Panc1 (cell line): ENCODE results near the gene GPC3. TPM values are rescaled to one million over a fixed set of nuclear protein-coding genes. Genes with fewer than 3 reads are reported as not detected.

ENCODE experiments used
- ATAC-seq: fragments of 200-7000 bp; cut with Tn5 transposase; 2 replicates; pipeline ENCODE4 v1.9.1; 2020; ENCODE audit warnings: mild to moderate bottlenecking, moderate library complexity
- BruUV-seq: library from RNA; stranded (reverse); fragments of 400-500 nt; replicated peaks from 2 replicates; lab custom pipeline; 2021; lab: Mats Ljungman, UMichigan
- CTCF ChIA-PET: fragments of 300-600 bp; sonication (Branson Sonifier 250); formaldehyde crosslinking; loops from one replicate; lab custom pipeline; 2022; ENCODE audit warnings: antibody characterized with exemption; lab: Charles Lee
- POLR2A ChIA-PET: fragments of 300-600 bp; sonication (Branson Sonifier 250); formaldehyde crosslinking; loops from one replicate; lab custom pipeline; 2022; ENCODE audit warnings: antibody characterized with exemption; lab: Charles Lee
- DNase-seq: peaks from one replicate; pipeline ENCODE4 v3.0.0-alpha.2; 2010; ENCODE audit warnings: low read depth, low spot score
- H3K27ac ChIP-seq: 2 replicates; pipeline ENCODE4 v1.5.1; 2011; ENCODE audit warnings: mild to moderate bottlenecking, low read length, inconsistent platforms
- H3K27me3 ChIP-seq: fragments of 200-500 bp; sonication (Bioruptor generic); 2 replicates; pipeline ENCODE4 v1.6.0; 2014; ENCODE audit warnings: low read length, inconsistent platforms; ENCODE audit not compliant: control insufficient read depth, insufficient read depth
- H3K36me3 ChIP-seq: fragments of 200-500 bp; sonication (Bioruptor generic); 2 replicates; pipeline ENCODE4 v1.5.1; 2014; ENCODE audit warnings: inconsistent platforms, mild to moderate bottlenecking, low read length, moderate library complexity; ENCODE audit not compliant: control insufficient read depth, insufficient read depth
- H3K4me1 ChIP-seq: 2 replicates; pipeline ENCODE4 v1.5.1; 2011; ENCODE audit warnings: inconsistent platforms, mild to moderate bottlenecking, low read length, moderate library complexity; ENCODE audit not compliant: control insufficient read depth, insufficient read depth
- H3K4me3 ChIP-seq, 2 experiments: 2 replicates each; pipeline ENCODE4 v1.5.1; 2011 to 2012; ENCODE audit warnings: low read depth in 2 of 2, low read length in 2 of 2, mild to moderate bottlenecking in 2 of 2, inconsistent platforms in 1 of 2, moderate library complexity in 1 of 2
- H3K9me3 ChIP-seq: fragments of 200-500 bp; sonication (Bioruptor generic); 2 replicates; pipeline ENCODE4 v1.5.1; 2014; ENCODE audit warnings: low read depth, mild to moderate bottlenecking, inconsistent platforms, low read length, moderate library complexity; ENCODE audit not compliant: control insufficient read depth, insufficient read depth
- POLR2AphosphoS5 ChIP-seq: IDR thresholded peaks from 2 replicates; pipeline ENCODE4 v1.6.1; 2012; ENCODE audit warnings: mild to moderate bottlenecking, low read depth, low read length, moderate library complexity
- SIN3A ChIP-seq: IDR thresholded peaks from 2 replicates; pipeline ENCODE4 v1.6.1; 2012; ENCODE audit warnings: low read depth, mild to moderate bottlenecking, low read length, moderate library complexity, borderline replicate concordance; ENCODE audit not compliant: insufficient read depth
- TCF7L2 ChIP-seq: IDR thresholded peaks from 2 replicates; pipeline ENCODE4 v1.6.1; 2011; ENCODE audit warnings: mild to moderate bottlenecking, low read depth, low read length, inconsistent platforms
- in situ Hi-C: cut with HindIII; loops from 2 replicates; pipeline ENCODE4 v1.10.0; 2016; ENCODE audit warnings: low sequenced_read_pairs, low pct_unique_long_range_greater_than_20kb
- intact Hi-C: fragments of 100-400 bp; cut with micrococcal nuclease; formaldehyde crosslinking; loops from one replicate; pipeline ENCODE4 v1.10.0; 2022; ENCODE audit not compliant: unreplicated experiment
- total RNA-seq: library from RNA; stranded (reverse); gene quantifications from one replicate; pipeline ENCODE4 v1.2.1, GENCODE V29; 2021; ENCODE audit not compliant: unreplicated experiment
- TF ChIP-seq, protein P1 (sequence below), 2 experiments: IDR thresholded peaks; 2 replicates each; pipeline ENCODE4 v1.6.1; 2011 to 2012; ENCODE audit warnings: low read depth in 2 of 2, control low read depth in 1 of 2, low read length in 1 of 2, mild to moderate bottlenecking in 1 of 2, moderate library complexity in 1 of 2; ENCODE audit not compliant: insufficient read depth in 1 of 2
- TF ChIP-seq, protein P2 (sequence below): fragments of 450-650 bp; IDR thresholded peaks from 2 replicates; pipeline ENCODE4 v1.5.1; 2017; ENCODE audit warnings: mild to moderate bottlenecking

The GPC3 gene
- total RNA-seq, 1 experiment from 2014 or later = 0.95 TPM

DNA sequence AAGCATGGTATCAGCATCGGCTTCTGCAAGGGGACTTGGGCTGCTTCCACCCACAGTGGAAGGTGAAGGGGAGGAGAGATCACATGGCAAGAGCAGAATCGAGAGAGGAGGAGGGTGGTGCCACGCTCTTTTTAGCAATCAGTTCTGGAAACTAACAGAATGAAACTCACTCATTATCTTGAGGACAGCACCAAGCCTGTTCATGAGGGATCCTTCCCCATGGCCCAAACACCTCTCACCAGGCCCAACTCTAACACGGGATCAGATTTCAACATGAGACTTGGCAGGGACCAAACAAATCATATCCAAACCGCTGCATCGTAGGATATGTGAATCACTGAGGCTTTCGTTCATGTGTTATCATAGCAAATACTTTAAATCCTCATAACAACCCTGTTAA lies 125.5 kb downstream of the GPC3 start:
- no peaks in the 10 kb centered on the region for H3K9me3 ChIP-seq
- no TSS peak for BruUV-seq
- H3K4me3 ChIP-seq = no peak overlapping the region
- no peak for ATAC-seq
- TF ChIP-seq POLR2AphosphoS5 = no peak
- TF ChIP-seq, protein P1, sequence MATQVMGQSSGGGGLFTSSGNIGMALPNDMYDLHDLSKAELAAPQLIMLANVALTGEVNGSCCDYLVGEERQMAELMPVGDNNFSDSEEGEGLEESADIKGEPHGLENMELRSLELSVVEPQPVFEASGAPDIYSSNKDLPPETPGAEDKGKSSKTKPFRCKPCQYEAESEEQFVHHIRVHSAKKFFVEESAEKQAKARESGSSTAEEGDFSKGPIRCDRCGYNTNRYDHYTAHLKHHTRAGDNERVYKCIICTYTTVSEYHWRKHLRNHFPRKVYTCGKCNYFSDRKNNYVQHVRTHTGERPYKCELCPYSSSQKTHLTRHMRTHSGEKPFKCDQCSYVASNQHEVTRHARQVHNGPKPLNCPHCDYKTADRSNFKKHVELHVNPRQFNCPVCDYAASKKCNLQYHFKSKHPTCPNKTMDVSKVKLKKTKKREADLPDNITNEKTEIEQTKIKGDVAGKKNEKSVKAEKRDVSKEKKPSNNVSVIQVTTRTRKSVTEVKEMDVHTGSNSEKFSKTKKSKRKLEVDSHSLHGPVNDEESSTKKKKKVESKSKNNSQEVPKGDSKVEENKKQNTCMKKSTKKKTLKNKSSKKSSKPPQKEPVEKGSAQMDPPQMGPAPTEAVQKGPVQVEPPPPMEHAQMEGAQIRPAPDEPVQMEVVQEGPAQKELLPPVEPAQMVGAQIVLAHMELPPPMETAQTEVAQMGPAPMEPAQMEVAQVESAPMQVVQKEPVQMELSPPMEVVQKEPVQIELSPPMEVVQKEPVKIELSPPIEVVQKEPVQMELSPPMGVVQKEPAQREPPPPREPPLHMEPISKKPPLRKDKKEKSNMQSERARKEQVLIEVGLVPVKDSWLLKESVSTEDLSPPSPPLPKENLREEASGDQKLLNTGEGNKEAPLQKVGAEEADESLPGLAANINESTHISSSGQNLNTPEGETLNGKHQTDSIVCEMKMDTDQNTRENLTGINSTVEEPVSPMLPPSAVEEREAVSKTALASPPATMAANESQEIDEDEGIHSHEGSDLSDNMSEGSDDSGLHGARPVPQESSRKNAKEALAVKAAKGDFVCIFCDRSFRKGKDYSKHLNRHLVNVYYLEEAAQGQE (IDR thresholded peaks at IDR 0.05; ENCODE audit: insufficient read depth in 1 of 2, low read depth in 2 of 2, low read length in 1 of 2) = no peak
- no peak for TF ChIP-seq SIN3A
- TF ChIP-seq, protein P2, sequence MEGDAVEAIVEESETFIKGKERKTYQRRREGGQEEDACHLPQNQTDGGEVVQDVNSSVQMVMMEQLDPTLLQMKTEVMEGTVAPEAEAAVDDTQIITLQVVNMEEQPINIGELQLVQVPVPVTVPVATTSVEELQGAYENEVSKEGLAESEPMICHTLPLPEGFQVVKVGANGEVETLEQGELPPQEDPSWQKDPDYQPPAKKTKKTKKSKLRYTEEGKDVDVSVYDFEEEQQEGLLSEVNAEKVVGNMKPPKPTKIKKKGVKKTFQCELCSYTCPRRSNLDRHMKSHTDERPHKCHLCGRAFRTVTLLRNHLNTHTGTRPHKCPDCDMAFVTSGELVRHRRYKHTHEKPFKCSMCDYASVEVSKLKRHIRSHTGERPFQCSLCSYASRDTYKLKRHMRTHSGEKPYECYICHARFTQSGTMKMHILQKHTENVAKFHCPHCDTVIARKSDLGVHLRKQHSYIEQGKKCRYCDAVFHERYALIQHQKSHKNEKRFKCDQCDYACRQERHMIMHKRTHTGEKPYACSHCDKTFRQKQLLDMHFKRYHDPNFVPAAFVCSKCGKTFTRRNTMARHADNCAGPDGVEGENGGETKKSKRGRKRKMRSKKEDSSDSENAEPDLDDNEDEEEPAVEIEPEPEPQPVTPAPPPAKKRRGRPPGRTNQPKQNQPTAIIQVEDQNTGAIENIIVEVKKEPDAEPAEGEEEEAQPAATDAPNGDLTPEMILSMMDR = no peak
- no peak for TF ChIP-seq TCF7L2
- intact Hi-C loops = no loop called here
- no peaks in the 10 kb centered on the region for H3K4me1 ChIP-seq
- H3K27me3 ChIP-seq = 0 out of 2 replicates have a peak, but pooled peaks cover 2% of the 10 kb centered on the region
- no peaks in the 10 kb centered on the region for H3K36me3 ChIP-seq
- in situ Hi-C loops = no loop called here
- DNase-seq = no peak
- CTCF ChIA-PET = no interaction called here
- H3K27ac ChIP-seq = no peak overlapping the region
- POLR2A ChIA-PET = no interaction called here

DNA sequence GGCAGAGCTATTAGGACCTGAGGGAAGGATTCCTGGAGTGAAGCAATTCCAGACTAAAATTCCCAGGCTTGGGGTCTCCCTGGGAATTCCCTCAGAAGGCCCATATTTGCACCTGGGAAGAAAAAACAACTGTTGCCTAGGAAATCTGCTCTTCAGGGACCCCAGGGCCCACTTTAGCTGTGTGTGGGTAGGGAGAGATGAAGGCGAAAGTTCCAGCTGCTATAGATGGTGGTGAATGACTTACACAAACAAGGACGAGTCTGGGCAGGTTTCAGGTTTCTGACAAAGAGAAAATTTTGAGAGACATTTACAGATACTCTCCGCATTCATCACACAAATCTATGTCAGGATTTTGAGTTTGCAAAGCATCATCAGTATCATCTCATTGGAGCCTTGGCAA lies 126.1 kb downstream of the GPC3 start:
- no peaks in the 10 kb centered on the region for H3K4me1 ChIP-seq
- H3K4me3 ChIP-seq = no peak overlapping the region
- ATAC-seq (no peak), DNase-seq (no peak)
- 0 out of 2 replicates have a peak, but pooled peaks cover 4% of the 10 kb centered on the region for H3K27me3 ChIP-seq
- in situ Hi-C loops (no loop called here), intact Hi-C loops (no loop called here)
- no peak overlapping the region for H3K27ac ChIP-seq
- TF ChIP-seq POLR2AphosphoS5 (no peak), TCF7L2 (no peak), SIN3A (no peak)
- TF ChIP-seq, protein P1 (IDR thresholded peaks at IDR 0.05; ENCODE audit: insufficient read depth in 1 of 2, low read depth in 2 of 2, low read length in 1 of 2) = no peak
- TF ChIP-seq, protein P2 = no peak
- ChIA-PET POLR2A (no interaction called here), CTCF (no interaction called here)
- BruUV-seq = no TSS peak
- H3K36me3 ChIP-seq = no peaks in the 10 kb centered on the region
- H3K9me3 ChIP-seq = no peaks in the 10 kb centered on the region
